CD14-positive monocyte (primary cell): Measurements from ENCODE around the gene SDK1. TPM values are rescaled to one million over a fixed set of nuclear protein-coding genes. Genes with fewer than 3 reads are reported as not detected.

ENCODE experiments used
- DNase-seq, 3 donors: peaks; one replicate each; pipeline ENCODE4 v3.0.0-alpha.2; 2011 to 2022
- H2AFZ ChIP-seq: 2 replicates; pipeline ENCODE4 v1.6.0; 2012; ENCODE audit warnings: mild to moderate bottlenecking, low read depth, low read length, inconsistent platforms; ENCODE audit not compliant: insufficient read depth, poor library complexity, severe bottlenecking
- H3K27ac ChIP-seq, 2 donors: 1 replicate in 1 of 2; 2 replicates in 1 of 2; pipeline ENCODE4 v1.5.1; 2012 to 2013; ENCODE audit warnings: low read length in 2 of 2, control low read depth in 1 of 2, inconsistent platforms in 1 of 2, low read depth in 1 of 2, mild to moderate bottlenecking in 1 of 2
- H3K27me3 ChIP-seq, 2 donors: one replicate each; pipeline versions ENCODE4 v1.6.0 to v1.6.1; 2011 to 2013; ENCODE audit warnings: low read length in 2 of 2; ENCODE audit not compliant: control insufficient read depth in 2 of 2, insufficient read depth in 2 of 2
- H3K36me3 ChIP-seq, 2 donors: replicated peaks in 1 of 2; 1 replicate in 1 of 2; 2 replicates in 1 of 2; pipeline versions ENCODE4 v1.5.1 to v1.6.1; 2012 to 2013; ENCODE audit warnings: low read length in 2 of 2, control low read depth in 1 of 2, inconsistent platforms in 1 of 2, mild to moderate bottlenecking in 1 of 2; ENCODE audit not compliant: insufficient read depth in 2 of 2, control insufficient read depth in 1 of 2
- H3K4me1 ChIP-seq, 2 donors: 1 replicate in 1 of 2; 2 replicates in 1 of 2; pipeline versions ENCODE4 v1.5.1 to v1.6.1; 2012 to 2013; ENCODE audit warnings: low read length in 2 of 2, control low read depth in 1 of 2, inconsistent platforms in 1 of 2, mild to moderate bottlenecking in 1 of 2, moderate library complexity in 1 of 2; ENCODE audit not compliant: insufficient read depth in 2 of 2, control insufficient read depth in 1 of 2
- H3K4me2 ChIP-seq: replicated peaks from 2 replicates; pipeline ENCODE3; 2012; ENCODE audit warnings: low read length, moderate library complexity, mild to moderate bottlenecking; ENCODE audit not compliant: poor library complexity, severe bottlenecking; ENCODE audit errors: extremely low read depth
- H3K4me3 ChIP-seq, 3 experiments: fragments of 200-600 bp in 1 of 3; sonication (generic) in 1 of 3; replicated peaks in 1 of 3; 1 replicate in 2 of 3; 2 replicates in 1 of 3; pipeline ENCODE4 v1.5.1; 2011 to 2013; ENCODE audit warnings: low read length in 3 of 3, mild to moderate bottlenecking in 3 of 3, control low read depth in 2 of 3, low read depth in 2 of 3, inconsistent platforms in 1 of 3, moderate library complexity in 1 of 3
- H3K79me2 ChIP-seq: 2 replicates; pipeline ENCODE4 v1.6.0; 2012; ENCODE audit warnings: mild to moderate bottlenecking, control low read depth, inconsistent platforms, low read length, moderate library complexity; ENCODE audit not compliant: insufficient read depth
- H3K9ac ChIP-seq: 2 replicates; pipeline ENCODE4 v1.6.0; 2017; ENCODE audit warnings: low read length, mild to moderate bottlenecking; ENCODE audit not compliant: insufficient read depth, poor library complexity, severe bottlenecking
- H3K9me3 ChIP-seq, 2 donors: replicated peaks in 1 of 2; 1 replicate in 1 of 2; 2 replicates in 1 of 2; pipeline versions ENCODE4 v1.5.1 to v1.6.1; 2012 to 2013; ENCODE audit warnings: low read length in 2 of 2, control low read depth in 1 of 2; ENCODE audit not compliant: control insufficient read depth in 1 of 2, insufficient read depth in 1 of 2
- H4K20me1 ChIP-seq: 2 replicates; pipeline ENCODE4 v1.6.0; 2012; ENCODE audit warnings: mild to moderate bottlenecking, low read length, control low read depth, moderate library complexity; ENCODE audit not compliant: insufficient read depth
- H3K27ac Mint-ChIP-seq, 7 donors: one replicate each; pipeline ENCODE4 v1.8.0; 2020; ENCODE audit warnings: mild to moderate bottlenecking in 7 of 7, mixed read lengths in 7 of 7, moderate library complexity in 6 of 7, inconsistent platforms in 2 of 7
- H3K27me3 Mint-ChIP-seq, 3 donors: one replicate each; pipeline ENCODE4 v1.8.0; 2021 to 2022; ENCODE audit warnings: low read depth in 3 of 3, mild to moderate bottlenecking in 3 of 3, mixed read lengths in 3 of 3, moderate library complexity in 3 of 3, inconsistent platforms in 1 of 3
- H3K36me3 Mint-ChIP-seq, 2 donors: one replicate each; pipeline ENCODE4 v1.8.0; 2020; ENCODE audit warnings: mixed read lengths in 2 of 2, inconsistent platforms in 1 of 2, mild to moderate bottlenecking in 1 of 2
- H3K4me1 Mint-ChIP-seq: one replicate; pipeline ENCODE4 v1.8.0; 2020; ENCODE audit warnings: mild to moderate bottlenecking, mixed read lengths
- H3K4me3 Mint-ChIP-seq, 2 donors: one replicate each; pipeline ENCODE4 v1.8.0; 2020; ENCODE audit warnings: mild to moderate bottlenecking in 2 of 2, mixed read lengths in 2 of 2, moderate library complexity in 1 of 2
- H3K9me3 Mint-ChIP-seq, 7 donors: one replicate each; pipeline ENCODE4 v1.8.0; 2020 to 2022; ENCODE audit warnings: mixed read lengths in 7 of 7, mild to moderate bottlenecking in 6 of 7, moderate library complexity in 6 of 7, inconsistent platforms in 2 of 7
- WGBS: methylation state at CpG from one replicate; pipeline ENCODE4 v1.1.5; 2013; ENCODE audit warnings: missing lambda C conversion rate; ENCODE audit not compliant: insufficient coverage; 5-methylcytosine and 5-hydroxymethylcytosine counted together
- intact Hi-C, 2 donors: fragments of 100-400 bp; cut with micrococcal nuclease; formaldehyde crosslinking; loops; one replicate each; pipeline versions ENCODE4 v1.15.0 to v1.15.1; 2023
- polyA plus RNA-seq, 3 donors: library from polyadenylated mRNA; depleted of rRNA in 1 of 3; unstranded in 2 of 3; stranded (reverse) in 1 of 3; fragments of 300-500 nt in 2 of 3; fragments of >200 nt in 1 of 3; fragmentation: Illumina TruSeq in 2 of 3; gene quantifications; 1 replicate in 2 of 3; 2 replicates in 1 of 3; pipeline ENCODE4 v1.2.3, GENCODE V29; 2012 to 2021
- TF ChIP-seq, protein P1 (sequence below): fragments of 200-600 bp; IDR thresholded peaks from one replicate; pipeline ENCODE4 v1.8.0; 2022; ENCODE audit warnings: antibody characterized with exemption, mild to moderate bottlenecking

Gene SDK1
- polyA plus RNA-seq, 3 donors: 0.01 TPM; not detected in 2

- no peaks in the 10 kb centered on the region for H3K9me3 Mint-ChIP-seq
- WGBS: 100% methylated on average over 2 of the region's 4 CpGs
- no peaks in the 10 kb centered on the region for H3K4me1 Mint-ChIP-seq
Measured at GRCh38 chr7:3434611-3435010, 133.6 kb downstream of the SDK1 start.

DNA sequence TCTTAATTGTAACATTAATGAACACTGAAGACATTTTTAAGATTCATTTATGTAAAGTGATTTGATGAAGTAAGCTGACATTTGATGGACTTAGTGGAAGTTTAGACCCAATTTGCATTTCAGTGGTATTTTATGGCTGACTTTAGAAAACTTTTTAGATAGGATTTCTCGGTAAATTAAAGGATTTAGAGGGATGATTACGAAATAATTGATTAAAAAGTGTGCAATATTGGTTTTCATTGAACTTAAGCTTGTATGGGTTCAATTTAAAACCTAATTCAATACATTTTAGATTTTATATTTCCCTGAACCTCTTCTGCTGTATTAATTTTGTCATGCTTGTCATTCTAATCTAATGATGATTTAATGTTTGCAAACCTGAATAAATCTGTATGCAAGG lies 135.1 kb downstream of the SDK1 start:
- no peak overlapping the region for H3K4me2 ChIP-seq
- no peak for DNase-seq
- no peaks in the 10 kb centered on the region for H3K4me1 Mint-ChIP-seq

More at GRCh38 chr7:3434611-3435010, 133.6 kb downstream of the SDK1 start:
- Histone ChIP-seq H3K9ac (no peak overlapping the region), H3K4me2 (no peak overlapping the region), H3K79me2 (no peaks in the 10 kb centered on the region), H3K4me3 (no peak overlapping the region), H4K20me1 (no peaks in the 10 kb centered on the region), H3K4me1 (no peaks in the 10 kb centered on the region), H3K36me3 (no peaks in the 10 kb centered on the region), H2AFZ (no peak overlapping the region), H3K27ac (no peak overlapping the region), H3K9me3 (no peaks in the 10 kb centered on the region), H3K27me3 (no peaks in the 10 kb centered on the region)
- Mint-ChIP-seq H3K4me3 (no peak overlapping the region), H3K36me3 (no peaks in the 10 kb centered on the region), H3K27ac (no peak overlapping the region), H3K27me3 (peaks cover 0 to 2% (median 1%) of the 10 kb centered on the region in 3 donors)
- no peak for DNase-seq
- intact Hi-C loops: no loop called here
- TF ChIP-seq, protein P1, sequence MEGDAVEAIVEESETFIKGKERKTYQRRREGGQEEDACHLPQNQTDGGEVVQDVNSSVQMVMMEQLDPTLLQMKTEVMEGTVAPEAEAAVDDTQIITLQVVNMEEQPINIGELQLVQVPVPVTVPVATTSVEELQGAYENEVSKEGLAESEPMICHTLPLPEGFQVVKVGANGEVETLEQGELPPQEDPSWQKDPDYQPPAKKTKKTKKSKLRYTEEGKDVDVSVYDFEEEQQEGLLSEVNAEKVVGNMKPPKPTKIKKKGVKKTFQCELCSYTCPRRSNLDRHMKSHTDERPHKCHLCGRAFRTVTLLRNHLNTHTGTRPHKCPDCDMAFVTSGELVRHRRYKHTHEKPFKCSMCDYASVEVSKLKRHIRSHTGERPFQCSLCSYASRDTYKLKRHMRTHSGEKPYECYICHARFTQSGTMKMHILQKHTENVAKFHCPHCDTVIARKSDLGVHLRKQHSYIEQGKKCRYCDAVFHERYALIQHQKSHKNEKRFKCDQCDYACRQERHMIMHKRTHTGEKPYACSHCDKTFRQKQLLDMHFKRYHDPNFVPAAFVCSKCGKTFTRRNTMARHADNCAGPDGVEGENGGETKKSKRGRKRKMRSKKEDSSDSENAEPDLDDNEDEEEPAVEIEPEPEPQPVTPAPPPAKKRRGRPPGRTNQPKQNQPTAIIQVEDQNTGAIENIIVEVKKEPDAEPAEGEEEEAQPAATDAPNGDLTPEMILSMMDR: no peak

More for the DNA sequence above, 135.1 kb downstream of the SDK1 start:
- Histone ChIP-seq H3K27ac (no peak overlapping the region), H3K79me2 (no peaks in the 10 kb centered on the region), H3K4me1 (no peaks in the 10 kb centered on the region), H3K9ac (no peak overlapping the region), H3K9me3 (no peaks in the 10 kb centered on the region), H4K20me1 (no peaks in the 10 kb centered on the region), H2AFZ (no peak overlapping the region), H3K27me3 (no peaks in the 10 kb centered on the region), H3K4me3 (no peak overlapping the region), H3K36me3 (no peaks in the 10 kb centered on the region)
- intact Hi-C loops: no loop called here
- no peak overlapping the region for H3K27ac Mint-ChIP-seq
- no peaks in the 10 kb centered on the region for H3K36me3 Mint-ChIP-seq
- peaks cover 0 to 2% (median 1%) of the 10 kb centered on the region in 3 donors for H3K27me3 Mint-ChIP-seq
- TF ChIP-seq, protein P1: no peak
- no peaks in the 10 kb centered on the region for H3K9me3 Mint-ChIP-seq
- H3K4me3 Mint-ChIP-seq: no peak overlapping the region
- WGBS: no CpG with 5 or more reads among the region's 2 CpGs
